Measurements from ENCODE around the gene PLEKHA4. TPM values are rescaled to one million over a fixed set of nuclear protein-coding genes. Genes with fewer than 3 reads are reported as not detected.

PLEKHA4 gene
- total RNA-seq, 4 donors from 2014 or later = 2.8 to 38.8 (median 5.9) TPM

DNA sequence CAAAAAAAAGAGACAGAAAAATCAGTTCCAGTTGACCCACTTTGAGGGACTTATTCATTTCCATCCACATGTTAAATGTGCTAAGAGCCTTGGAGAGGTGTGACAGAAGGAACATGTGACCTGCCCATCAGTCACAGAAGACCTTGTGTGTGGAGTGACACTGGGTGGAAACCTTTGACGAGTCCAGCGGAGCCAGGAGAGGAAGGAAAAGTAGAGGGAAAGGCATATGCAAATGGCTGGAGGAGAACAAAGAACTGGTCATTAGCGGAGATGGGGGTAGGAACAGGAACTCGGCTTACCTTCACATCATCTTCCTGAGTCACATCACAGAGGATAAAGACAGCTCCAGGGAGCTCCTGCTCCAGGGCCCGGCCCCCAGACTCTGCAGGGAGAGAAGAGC lies 34.4 kb downstream of the PLEKHA4 start:
- no peak for DNase-seq
- no peak overlapping the region for H3K27ac ChIP-seq
- H3K36me3 ChIP-seq = no peaks in the 10 kb centered on the region
- no peaks in the 10 kb centered on the region for H3K9me3 ChIP-seq
- no peak overlapping the region for H3K4me3 ChIP-seq
- no peaks in the 10 kb centered on the region for H3K27me3 ChIP-seq
- peaks cover 0 to 17% (median 10%) of the 10 kb centered on the region in 4 donors for H3K4me1 ChIP-seq
- no peak for TF ChIP-seq POLR2A (IDR thresholded peaks at IDR 0.05)
- TF ChIP-seq, protein P1, sequence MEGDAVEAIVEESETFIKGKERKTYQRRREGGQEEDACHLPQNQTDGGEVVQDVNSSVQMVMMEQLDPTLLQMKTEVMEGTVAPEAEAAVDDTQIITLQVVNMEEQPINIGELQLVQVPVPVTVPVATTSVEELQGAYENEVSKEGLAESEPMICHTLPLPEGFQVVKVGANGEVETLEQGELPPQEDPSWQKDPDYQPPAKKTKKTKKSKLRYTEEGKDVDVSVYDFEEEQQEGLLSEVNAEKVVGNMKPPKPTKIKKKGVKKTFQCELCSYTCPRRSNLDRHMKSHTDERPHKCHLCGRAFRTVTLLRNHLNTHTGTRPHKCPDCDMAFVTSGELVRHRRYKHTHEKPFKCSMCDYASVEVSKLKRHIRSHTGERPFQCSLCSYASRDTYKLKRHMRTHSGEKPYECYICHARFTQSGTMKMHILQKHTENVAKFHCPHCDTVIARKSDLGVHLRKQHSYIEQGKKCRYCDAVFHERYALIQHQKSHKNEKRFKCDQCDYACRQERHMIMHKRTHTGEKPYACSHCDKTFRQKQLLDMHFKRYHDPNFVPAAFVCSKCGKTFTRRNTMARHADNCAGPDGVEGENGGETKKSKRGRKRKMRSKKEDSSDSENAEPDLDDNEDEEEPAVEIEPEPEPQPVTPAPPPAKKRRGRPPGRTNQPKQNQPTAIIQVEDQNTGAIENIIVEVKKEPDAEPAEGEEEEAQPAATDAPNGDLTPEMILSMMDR (IDR thresholded peaks at IDR 0.05) = no peak

DNA sequence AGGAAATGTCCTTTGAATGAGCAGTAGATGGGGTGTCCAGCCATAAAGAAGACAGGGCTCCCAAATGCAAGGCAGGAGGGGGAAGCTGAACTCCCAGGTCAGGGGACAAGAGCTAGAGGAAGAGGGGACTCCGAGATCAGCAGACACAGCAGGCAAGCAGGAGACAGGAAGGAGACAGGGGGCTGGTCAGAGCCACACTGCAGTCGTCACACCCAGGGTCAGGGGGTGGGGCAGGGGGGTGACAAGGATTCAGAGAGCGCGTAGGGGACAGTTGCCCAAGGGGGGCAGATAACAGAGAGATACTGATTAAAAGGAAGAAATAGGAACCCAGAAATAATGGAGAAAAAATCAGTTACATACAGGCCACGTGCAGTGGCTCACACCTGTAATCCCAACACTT lies 35.4 kb downstream of the PLEKHA4 start:
- TF ChIP-seq, protein P1 (IDR thresholded peaks at IDR 0.05) = no peak
- TF ChIP-seq POLR2A (IDR thresholded peaks at IDR 0.05) = no peak
- Histone ChIP-seq H3K27ac (no peak overlapping the region), H3K36me3 (no peaks in the 10 kb centered on the region), H3K9me3 (no peaks in the 10 kb centered on the region), H3K4me1 (peaks cover 0 to 17% (median 10%) of the 10 kb centered on the region in 4 donors), H3K4me3 (no peak overlapping the region), H3K27me3 (no peaks in the 10 kb centered on the region)
- no peak for DNase-seq

DNA sequence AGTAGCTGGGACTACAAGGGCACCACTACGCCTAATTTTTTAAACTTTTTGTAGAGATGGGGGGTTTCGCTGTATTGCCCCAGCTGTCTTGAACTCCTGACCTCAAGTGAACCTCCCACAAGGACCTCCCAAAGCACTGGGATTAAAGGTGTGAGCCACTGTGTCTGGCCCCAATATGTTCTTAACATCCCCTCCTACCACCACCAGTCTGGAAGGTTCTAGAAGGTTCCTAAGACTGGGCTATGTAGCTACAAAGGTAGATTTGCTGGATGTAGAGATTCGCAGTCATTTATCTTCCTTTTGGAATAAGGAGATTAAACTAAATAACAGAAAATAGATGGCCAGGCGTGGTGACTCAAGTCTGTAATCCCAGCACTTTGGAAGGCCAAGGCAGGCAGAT lies 37.5 kb downstream of the PLEKHA4 start:
- Histone ChIP-seq H3K4me1 (peaks cover 0 to 7% (median 5%) of the 10 kb centered on the region in 4 donors), H3K4me3 (no peak overlapping the region), H3K9me3 (no peaks in the 10 kb centered on the region), H3K27me3 (no peaks in the 10 kb centered on the region), H3K36me3 (no peaks in the 10 kb centered on the region), H3K27ac (no peak overlapping the region)
- TF ChIP-seq, protein P1 (IDR thresholded peaks at IDR 0.05) = no peak
- TF ChIP-seq POLR2A (IDR thresholded peaks at IDR 0.05) = no peak
- no peak for DNase-seq

DNA sequence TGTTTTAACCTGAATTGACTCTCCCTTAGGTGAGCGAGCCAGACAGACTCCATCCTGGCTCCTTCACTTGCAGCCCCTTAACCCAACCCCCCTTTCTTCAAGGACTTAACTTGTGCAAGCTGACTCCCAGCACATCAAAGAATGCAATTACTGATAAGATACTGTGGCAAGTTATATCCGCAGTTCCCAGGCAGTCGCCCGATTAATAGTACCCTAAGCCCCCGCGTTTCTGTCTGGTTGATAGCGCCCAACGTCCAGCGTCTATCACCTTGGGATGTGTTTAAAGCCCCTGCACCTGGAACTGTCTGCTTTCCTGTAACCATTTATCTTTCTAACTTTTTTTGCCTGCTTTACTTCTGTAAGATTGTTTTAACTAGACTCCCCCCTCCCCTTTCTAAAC lies 38.3 kb downstream of the PLEKHA4 start:
- Histone ChIP-seq H3K36me3 (no peaks in the 10 kb centered on the region), H3K9me3 (no peaks in the 10 kb centered on the region), H3K27me3 (no peaks in the 10 kb centered on the region), H3K27ac (no peak overlapping the region), H3K4me3 (no peak overlapping the region), H3K4me1 (no peaks in the 10 kb centered on the region)
- TF ChIP-seq, protein P1 (IDR thresholded peaks at IDR 0.05) = no peak
- no peak for TF ChIP-seq POLR2A (IDR thresholded peaks at IDR 0.05)
- DNase-seq = no peak

DNA sequence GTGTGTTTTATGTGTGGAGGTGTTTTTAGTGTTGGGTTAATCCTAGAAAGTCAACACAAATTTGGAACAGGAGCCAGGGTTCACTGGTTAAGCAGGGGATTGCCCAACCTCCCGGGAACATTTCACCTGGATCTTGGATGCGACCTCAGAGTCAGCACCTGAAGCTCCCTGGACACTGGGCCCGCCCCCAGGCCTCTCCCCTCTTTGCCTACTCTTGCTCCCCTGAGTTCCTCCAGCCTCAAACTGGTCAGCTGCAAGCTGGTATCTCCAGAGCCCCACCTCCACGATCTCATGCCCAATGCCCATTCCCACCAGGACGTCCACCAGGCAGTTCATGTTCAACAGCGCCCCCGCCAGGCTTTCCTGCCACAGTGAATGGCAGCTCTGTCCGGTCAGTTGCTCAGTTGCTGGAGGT lies 41.8 kb downstream of the PLEKHA4 start:
- Histone ChIP-seq H3K9me3 (no peaks in the 10 kb centered on the region), H3K27me3 (no peaks in the 10 kb centered on the region), H3K4me3 (no peak overlapping the region), H3K27ac (no peak overlapping the region), H3K36me3 (no peaks in the 10 kb centered on the region), H3K4me1 (no peaks in the 10 kb centered on the region)
- DNase-seq = no peak
- no peak for TF ChIP-seq POLR2A (IDR thresholded peaks at IDR 0.05)
- TF ChIP-seq, protein P1 (IDR thresholded peaks at IDR 0.05) = no peak

DNA sequence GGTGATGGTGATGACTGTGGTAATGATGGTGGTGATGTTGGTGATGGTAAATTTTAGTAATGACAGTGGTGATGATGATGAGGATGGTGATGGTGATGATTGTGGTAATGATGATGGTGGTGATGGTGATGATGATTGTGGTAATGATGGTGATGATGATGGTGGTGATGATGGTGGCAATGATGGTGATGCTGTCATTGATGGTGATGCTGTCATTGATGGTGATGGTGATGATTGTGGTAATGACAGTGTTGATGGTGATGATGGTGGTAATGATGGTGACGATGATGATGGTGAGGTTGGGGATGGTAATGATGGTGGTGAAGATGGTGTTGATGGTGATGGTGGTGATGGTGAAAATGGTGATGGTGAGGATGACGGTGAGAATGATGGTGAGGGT lies 45.9 kb downstream of the PLEKHA4 start:
- Histone ChIP-seq H3K9me3 (no peaks in the 10 kb centered on the region), H3K36me3 (no peaks in the 10 kb centered on the region), H3K4me1 (peaks cover 0 to 10% (median 0%) of the 10 kb centered on the region in 4 donors), H3K27me3 (no peaks in the 10 kb centered on the region), H3K4me3 (no peak overlapping the region), H3K27ac (no peak overlapping the region)
- TF ChIP-seq, protein P1 (IDR thresholded peaks at IDR 0.05) = no peak
- no peak for TF ChIP-seq POLR2A (IDR thresholded peaks at IDR 0.05)
- no peak for DNase-seq
